SW 1271 (cell line): ENCODE results near the gene YY1AP1.
"Not testable (repeated sequence)": the region's sequence is repeated elsewhere in the genome, so short reads cannot be mapped to it uniquely, and the experiment has no call there.

Experiments used
- DNase-seq, 2 experiments: peaks; one replicate each; lab custom pipeline; 2025; lab: John Stamatoyannopoulos, UW

Gene YY1AP1

DNA sequence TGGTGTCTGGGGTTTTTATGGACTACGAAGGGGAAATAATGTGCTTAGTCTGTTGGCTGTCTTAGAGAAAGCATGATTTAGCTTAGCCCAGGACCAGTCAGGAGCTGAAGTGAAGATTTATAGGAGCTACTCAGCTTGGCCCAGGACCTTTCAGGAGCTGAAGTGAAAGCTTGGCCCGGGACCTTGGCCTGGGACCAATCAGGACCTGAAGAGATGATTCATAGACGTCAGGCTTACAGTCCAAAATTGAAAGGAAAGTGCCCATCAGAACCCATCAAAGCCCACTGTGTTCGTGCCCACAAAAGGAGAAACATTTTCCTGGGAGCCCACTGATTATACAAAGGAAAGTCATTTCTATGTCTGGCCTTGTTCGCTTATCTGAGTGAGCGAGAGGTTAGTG lies 42.9 kb downstream of the YY1AP1 start:
- DNase-seq = no peak

DNA sequence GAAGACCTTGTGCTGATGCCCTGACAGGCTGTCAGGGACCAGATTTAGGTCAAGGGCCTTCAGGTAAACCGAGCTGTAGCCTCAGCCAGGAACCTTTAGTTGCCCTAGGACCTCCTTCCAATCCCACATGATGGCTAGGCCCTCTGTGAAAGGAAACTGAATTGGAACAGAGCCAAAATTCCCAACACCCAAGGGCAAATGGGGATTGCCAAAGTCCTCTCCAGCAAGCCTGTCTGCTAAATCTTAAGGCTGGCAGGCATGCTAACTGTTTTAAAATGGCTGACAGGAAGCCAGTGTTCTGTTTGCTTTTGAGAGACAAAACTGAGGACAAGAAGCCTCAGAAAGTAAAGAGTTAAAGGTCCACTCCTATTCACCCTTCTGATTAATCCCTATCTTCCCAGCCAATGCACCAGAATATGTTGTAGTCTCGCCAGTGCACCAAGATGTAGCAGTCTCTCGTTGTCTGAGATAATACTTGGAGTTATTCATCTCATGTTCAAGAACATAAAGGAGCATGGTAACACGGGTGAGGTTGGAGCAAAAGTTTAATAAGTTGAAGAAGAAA lies 43.5 kb downstream of the YY1AP1 start:
- DNase-seq = no peak

DNA sequence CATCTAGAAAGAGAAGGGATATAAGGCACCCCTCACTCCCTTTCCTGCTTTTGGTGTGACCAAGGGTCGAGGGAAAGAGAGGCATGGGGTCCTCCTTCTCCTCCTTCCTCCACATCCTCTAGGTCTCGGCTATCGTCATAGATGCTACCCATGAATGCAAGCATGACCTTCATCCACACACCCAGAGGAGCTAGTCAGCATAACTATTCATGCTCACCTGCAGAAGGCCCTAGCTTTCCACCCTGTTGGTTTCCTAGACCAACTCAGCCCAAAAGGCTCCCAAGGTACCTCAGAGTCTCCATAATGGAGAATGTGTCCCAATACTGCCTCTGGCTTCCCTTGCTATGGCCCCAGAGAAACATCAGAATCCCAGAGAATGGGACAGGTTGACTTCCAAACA lies 45.3 kb downstream of the YY1AP1 start:
- DNase-seq = no peak

DNA sequence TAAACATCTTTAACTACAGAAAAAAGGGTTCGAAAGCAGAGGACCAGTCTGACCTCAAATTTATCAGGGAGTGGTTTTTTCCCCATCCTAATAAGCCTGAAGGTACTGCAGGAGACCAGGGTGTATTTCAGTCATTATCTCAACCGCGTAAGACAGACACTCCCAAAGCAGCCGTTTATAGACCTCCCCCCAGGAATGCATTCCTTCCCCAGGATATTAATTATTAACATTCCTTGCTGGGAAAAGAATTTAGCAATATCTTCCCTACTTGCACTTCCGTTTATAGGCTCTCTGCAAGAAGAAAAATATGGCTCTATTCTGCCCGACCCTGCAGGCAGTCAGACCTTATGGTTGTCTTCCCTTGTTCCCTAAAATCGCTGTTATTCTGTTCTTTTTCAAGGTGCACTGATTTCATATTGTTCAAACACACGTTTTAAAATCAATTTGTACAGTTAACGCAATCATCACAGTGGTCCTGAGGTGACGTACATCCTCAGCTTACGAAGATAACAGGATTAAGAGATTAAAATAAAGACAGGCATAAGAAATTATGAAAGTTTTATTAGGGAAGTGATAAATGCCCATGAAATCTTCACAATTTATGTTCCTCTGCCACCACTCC lies 45.9 kb downstream of the YY1AP1 start:
- DNase-seq = not testable (repeated sequence)

DNA sequence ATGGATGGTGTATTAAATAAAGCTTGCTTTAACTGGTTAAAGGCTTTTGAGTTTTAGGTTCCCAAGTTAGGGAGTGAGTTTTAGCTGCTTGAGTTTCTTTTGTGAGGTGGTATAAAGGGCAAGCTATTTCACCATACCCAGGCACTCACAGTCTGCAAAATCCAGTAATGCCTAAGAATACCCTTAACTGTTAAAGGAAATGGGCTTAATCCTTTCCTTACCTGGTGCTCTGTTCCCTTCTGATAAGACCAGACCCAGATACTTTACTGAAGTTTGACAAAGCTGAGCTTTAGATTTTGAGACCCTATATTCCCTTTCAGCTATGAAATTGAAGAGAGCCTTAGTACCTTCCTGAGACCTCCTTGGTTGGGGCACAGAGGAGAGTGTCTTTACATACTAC lies 48.2 kb downstream of the YY1AP1 start:
- DNase-seq = no peak

DNA sequence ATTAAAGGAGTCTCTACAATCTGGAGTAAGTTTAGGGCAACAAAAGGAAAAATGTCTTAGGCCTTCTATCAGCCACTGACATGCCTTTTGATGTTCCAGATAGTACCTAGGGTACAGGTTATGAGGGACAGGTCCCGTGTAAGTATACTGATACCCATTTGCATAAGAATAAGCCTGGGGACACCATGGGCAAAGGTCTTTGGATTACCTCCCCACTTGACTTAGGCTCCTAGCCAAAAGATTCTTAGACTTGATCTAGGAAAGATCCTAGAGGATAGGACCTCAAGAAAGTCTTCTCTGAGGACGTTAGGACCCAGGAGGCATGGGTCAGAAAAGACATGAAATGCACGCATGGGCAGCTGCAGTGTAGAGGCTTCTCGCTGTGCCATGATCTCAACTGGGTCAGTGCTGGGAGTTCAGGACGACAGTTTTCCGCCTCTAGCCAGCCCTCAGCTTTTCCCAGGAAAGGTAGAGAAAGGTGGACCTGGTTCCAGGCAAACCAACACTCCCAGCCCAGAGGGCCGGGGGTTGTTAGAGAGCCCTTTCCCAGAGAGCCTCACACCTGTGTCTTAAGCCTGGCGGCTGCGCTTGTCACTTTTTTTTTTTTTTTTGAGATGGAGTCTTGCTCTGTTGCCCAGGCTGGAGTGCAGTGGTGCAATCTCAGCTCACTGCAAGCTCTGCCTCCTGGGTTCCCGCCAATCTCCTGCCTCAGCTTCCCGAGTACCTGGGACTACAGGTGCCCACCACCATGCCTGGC lies 52.0 kb downstream of the YY1AP1 start:
- no peak for DNase-seq

DNA sequence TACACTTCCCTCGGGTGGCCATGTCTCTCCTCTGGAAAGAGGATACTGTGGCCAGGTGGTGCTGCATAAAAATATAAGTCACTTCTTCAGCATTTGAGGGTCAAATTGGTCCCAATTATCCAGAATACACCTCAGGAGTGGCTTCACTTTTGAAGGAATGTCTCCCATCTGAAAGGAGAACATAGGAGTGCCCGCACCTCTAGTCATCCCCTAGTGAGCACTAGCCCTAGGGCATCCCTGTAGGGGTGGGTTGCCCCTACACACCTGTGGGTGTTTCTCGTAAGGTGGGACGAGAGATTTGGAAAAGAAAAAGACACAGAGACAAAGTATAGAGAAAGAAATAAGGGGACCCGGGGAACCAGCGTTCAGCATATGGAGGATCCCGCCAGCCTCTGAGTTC lies 62.1 kb downstream of the YY1AP1 start:
- DNase-seq = not testable (repeated sequence)

DNA sequence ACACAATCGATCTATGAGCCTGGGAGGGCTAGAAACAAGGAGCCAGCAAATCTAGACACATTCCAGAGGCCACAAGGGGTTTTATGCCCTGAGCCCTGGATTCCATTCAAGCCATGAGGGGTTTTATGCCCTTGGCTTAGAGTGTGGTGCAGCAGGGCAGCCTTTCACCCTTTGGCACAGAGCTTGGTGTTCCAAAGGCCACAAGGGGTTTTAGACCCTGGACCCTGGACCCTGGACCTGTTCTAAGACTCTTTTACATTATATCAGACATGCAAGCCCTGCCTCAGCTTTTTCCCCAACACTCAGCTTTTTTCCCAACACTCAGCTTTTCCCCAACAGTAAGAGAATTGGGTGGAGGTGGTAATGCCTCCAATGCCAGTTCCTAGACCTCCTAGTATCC lies 65.2 kb downstream of the YY1AP1 start:
- DNase-seq = no peak

DNA sequence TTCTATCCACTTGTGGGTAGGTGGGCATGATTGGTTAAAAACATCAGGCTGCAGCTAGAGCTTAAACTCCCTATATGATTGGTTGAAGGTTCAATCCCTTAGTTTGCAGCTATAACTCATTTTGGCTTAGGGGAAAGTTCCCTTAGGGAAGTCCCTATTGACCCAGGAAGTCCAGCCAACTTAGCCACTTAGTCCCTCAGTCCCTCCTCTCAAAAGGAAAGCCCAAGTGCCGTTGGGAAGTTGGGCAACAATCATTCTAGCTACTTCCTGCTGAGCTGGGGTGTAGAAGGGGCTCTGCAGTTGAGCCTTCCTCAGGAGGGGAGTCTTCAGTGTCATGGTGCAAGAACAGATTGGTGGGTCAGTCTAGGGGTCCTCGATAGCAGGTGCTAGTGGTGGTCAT lies 66.4 kb downstream of the YY1AP1 start:
- DNase-seq = no peak

DNA sequence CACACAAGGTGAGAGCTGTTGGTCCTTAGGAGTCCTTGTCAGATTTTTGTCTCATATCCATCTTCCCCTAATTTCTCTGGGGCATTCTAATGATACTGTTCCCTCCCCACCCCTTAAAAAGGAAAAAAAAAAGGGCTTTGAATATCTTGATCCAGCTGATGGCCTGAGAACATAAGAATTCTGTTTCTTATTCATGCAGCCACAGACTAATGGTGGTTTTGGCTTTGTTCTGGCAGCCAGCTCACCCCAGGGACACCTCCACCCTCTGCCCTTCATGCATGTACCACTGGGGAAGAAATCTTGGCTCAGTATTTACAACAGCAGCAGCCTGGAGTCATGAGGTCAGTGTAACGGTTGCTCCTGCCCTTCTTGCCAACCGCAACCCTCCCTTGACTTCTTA lies 75.3 kb downstream of the YY1AP1 start:
- not testable (repeated sequence) for DNase-seq

DNA sequence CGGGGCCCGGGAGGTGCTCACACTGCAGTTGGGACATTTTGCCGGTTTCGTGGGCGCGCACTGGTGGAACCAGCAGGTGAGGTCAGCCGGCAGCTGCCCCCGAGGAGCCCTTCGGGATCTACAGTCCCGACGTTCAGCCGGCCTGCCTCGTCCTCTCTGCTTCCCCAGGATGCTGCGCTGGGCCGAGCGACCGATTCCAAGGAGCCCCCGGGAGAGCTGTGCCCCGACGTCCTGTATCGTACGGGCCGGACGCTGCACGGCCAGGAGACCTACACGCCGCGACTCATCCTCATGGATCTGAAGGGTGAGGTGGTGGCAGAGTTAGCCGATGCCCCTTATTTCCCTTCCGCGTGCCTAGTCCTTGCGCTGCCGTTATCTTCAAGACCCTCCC lies 78.3 kb downstream of the YY1AP1 start:
- not testable (repeated sequence) for DNase-seq

DNA sequence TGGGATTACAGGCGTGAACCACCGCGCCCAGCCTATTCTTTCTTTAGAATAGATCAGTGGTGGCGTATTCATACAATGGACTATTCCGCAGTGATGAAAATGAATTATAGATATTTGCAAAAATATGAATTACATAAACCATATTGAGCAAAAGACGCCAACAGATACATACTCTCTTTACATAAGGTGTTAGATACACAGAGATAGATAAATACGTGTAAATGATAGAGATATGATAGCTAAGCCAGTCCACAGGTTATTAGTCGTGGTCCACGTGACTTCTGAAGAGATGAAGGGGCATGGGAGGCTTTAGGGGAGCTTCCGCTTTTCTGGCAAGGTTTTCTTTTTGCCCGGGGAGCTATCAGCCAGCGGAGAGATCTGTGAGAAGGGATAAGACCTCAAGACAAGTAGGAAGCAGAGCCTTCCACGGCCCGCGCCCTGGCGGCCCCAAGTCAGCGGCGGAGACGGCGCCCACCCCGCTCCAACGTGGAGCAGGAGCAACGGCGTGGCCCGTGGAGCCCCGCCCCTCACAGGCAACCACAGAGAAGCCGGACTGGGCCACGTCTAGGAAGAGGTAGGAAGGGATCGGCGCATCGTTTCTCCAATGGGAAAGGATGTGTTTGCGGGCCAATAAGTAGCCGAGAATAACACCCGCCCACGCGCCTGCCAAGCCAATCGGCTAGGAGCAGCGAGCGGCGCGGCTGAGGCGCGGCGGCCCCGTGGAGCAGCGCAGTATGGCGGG lies 78.9 kb downstream of the YY1AP1 start, which contains the start of gene MSTO1:
Gene MSTO1, plus strand, starts transcription at position 704 of the 742 bp plus-strand sequence. Its CDS starts 31 bp downstream, at position 735.
- peak; percentile 78 to 88 for DNase-seq
